Activated T-helper 2 cell treated with anti-CD3 and anti-CD28 coated beads, Interferon-gamma antibody, Interleukin-2, Interleukin-4, amounts not matched to agents 10 μg/mL and 5 μg/mL and 100 μg/mL, durations not matched to agents 14 hours and 24 hours and 36 hours (primary cell): ENCODE measurements around the gene ZBTB7C. TPM values are rescaled to one million over a fixed set of nuclear protein-coding genes. Genes with fewer than 3 reads are reported as not detected.
"Not testable (repeated sequence)": the region's sequence is repeated elsewhere in the genome, so short reads cannot be mapped to it uniquely, and the experiment has no call there.

ENCODE experiments used
- DNase-seq: peaks from one replicate; pipeline ENCODE4 v3.0.0; 2021; ENCODE audit warnings: low spot score
- H3K27ac Mint-ChIP-seq: one replicate; pipeline ENCODE4 v1.8.0; 2021; ENCODE audit warnings: mixed read lengths
- H3K27me3 Mint-ChIP-seq: one replicate; pipeline ENCODE4 v1.8.0; 2021; ENCODE audit warnings: low read depth, mixed read lengths
- H3K36me3 Mint-ChIP-seq: one replicate; pipeline ENCODE4 v1.8.0; 2021; ENCODE audit warnings: low read depth, mixed read lengths
- H3K4me1 Mint-ChIP-seq: one replicate; pipeline ENCODE4 v1.8.0; 2021; ENCODE audit warnings: low read depth, mixed read lengths
- H3K4me3 Mint-ChIP-seq: one replicate; pipeline ENCODE4 v1.8.0; 2021; ENCODE audit warnings: low read depth, mild to moderate bottlenecking, moderate library complexity, mixed read lengths
- H3K9me3 Mint-ChIP-seq: one replicate; pipeline ENCODE4 v1.8.0; 2021; ENCODE audit warnings: mixed read lengths
- intact Hi-C: fragments of 100-400 bp; cut with micrococcal nuclease; formaldehyde crosslinking; loops from one replicate; pipeline ENCODE4 v1.15.1; 2023
- total RNA-seq: library from RNA; stranded (reverse); gene quantifications from 2 replicates; pipeline ENCODE4 v1.2.3, GENCODE V29; 2022

Gene ZBTB7C
- total RNA-seq, 1 donor from 2014 or later, result 0.21 TPM

- DNase-seq, result no peak
- Mint-ChIP-seq H3K4me3 (no peak overlapping the region), H3K27me3 (no peaks in the 10 kb centered on the region), H3K9me3 (no peaks in the 10 kb centered on the region), H3K36me3 (no peaks in the 10 kb centered on the region), H3K27ac (no peak overlapping the region), H3K4me1 (no peaks in the 10 kb centered on the region)
- intact Hi-C loops, result no loop called here
Measured at GRCh38 chr18:48290162-48290926, 118.8 kb downstream of the ZBTB7C start.

GRCh38 chr18:48284743-48285142 lies 124.4 kb downstream of the ZBTB7C start:
- intact Hi-C loops, result no loop called here
- DNase-seq, result no peak
- H3K9me3 Mint-ChIP-seq, result no peaks in the 10 kb centered on the region
- peaks cover 2% of the 10 kb centered on the region for H3K27me3 Mint-ChIP-seq
- no peak overlapping the region for H3K4me3 Mint-ChIP-seq
- H3K36me3 Mint-ChIP-seq, result no peaks in the 10 kb centered on the region
- H3K4me1 Mint-ChIP-seq, result no peaks in the 10 kb centered on the region
- no peak overlapping the region for H3K27ac Mint-ChIP-seq

- H3K9me3 Mint-ChIP-seq, intact Hi-C loops, H3K4me1 Mint-ChIP-seq, DNase-seq, H3K36me3 Mint-ChIP-seq, H3K27ac Mint-ChIP-seq, H3K4me3 Mint-ChIP-seq, H3K27me3 Mint-ChIP-seq: not testable (repeated sequence)
Measured at GRCh38 chr18:48284011-48284410, 125.2 kb downstream of the ZBTB7C start.

- H3K9me3 Mint-ChIP-seq, H3K36me3 Mint-ChIP-seq: not testable (repeated sequence)
Measured at GRCh38 chr18:48281460-48281859, 127.7 kb downstream of the ZBTB7C start.

GRCh38 chr18:48279312-48279711 lies 129.9 kb downstream of the ZBTB7C start:
- Mint-ChIP-seq H3K27me3 (no peaks in the 10 kb centered on the region), H3K4me1 (no peaks in the 10 kb centered on the region), H3K9me3 (no peaks in the 10 kb centered on the region), H3K36me3 (no peaks in the 10 kb centered on the region), H3K4me3 (no peak overlapping the region), H3K27ac (no peak overlapping the region)
- no peak for DNase-seq
- intact Hi-C loops, result no loop called here

More at GRCh38 chr18:48281460-48281859, 127.7 kb downstream of the ZBTB7C start:
- H3K4me1 Mint-ChIP-seq, H3K27ac Mint-ChIP-seq, H3K4me3 Mint-ChIP-seq, intact Hi-C loops, H3K27me3 Mint-ChIP-seq, DNase-seq: not testable (repeated sequence)

- Mint-ChIP-seq H3K36me3 (no peaks in the 10 kb centered on the region), H3K27ac (no peak overlapping the region), H3K9me3 (no peaks in the 10 kb centered on the region), H3K27me3 (no peaks in the 10 kb centered on the region), H3K4me3 (no peak overlapping the region), H3K4me1 (no peaks in the 10 kb centered on the region)
- no peak for DNase-seq
- intact Hi-C loops, result no loop called here
Measured at GRCh38 chr18:48278081-48278480, 131.1 kb downstream of the ZBTB7C start.

- no peak for DNase-seq
- H3K9me3 Mint-ChIP-seq, result no peaks in the 10 kb centered on the region
- H3K4me3 Mint-ChIP-seq, result no peak overlapping the region
- no peak overlapping the region for H3K27ac Mint-ChIP-seq
- H3K4me1 Mint-ChIP-seq, result no peaks in the 10 kb centered on the region
- intact Hi-C loops, result no loop called here
- no peaks in the 10 kb centered on the region for H3K36me3 Mint-ChIP-seq
- peaks cover 10% of the 10 kb centered on the region for H3K27me3 Mint-ChIP-seq
Measured at GRCh38 chr18:48274301-48274700, 134.9 kb downstream of the ZBTB7C start.

GRCh38 chr18:48270929-48271328 lies 138.3 kb downstream of the ZBTB7C start:
- intact Hi-C loops, result no loop called here
- H3K27ac Mint-ChIP-seq, result no peak overlapping the region
- no peaks in the 10 kb centered on the region for H3K4me1 Mint-ChIP-seq
- peaks cover 10% of the 10 kb centered on the region for H3K27me3 Mint-ChIP-seq
- DNase-seq, result no peak
- H3K4me3 Mint-ChIP-seq, result no peak overlapping the region
- H3K9me3 Mint-ChIP-seq, result no peaks in the 10 kb centered on the region
- H3K36me3 Mint-ChIP-seq, result no peaks in the 10 kb centered on the region

- Mint-ChIP-seq H3K27ac (no peak overlapping the region), H3K27me3 (peaks cover 4% of the 10 kb centered on the region), H3K9me3 (no peaks in the 10 kb centered on the region), H3K36me3 (no peaks in the 10 kb centered on the region), H3K4me3 (no peak overlapping the region), H3K4me1 (no peaks in the 10 kb centered on the region)
- intact Hi-C loops, result no loop called here
- no peak for DNase-seq
Measured at GRCh38 chr18:48265328-48265727, 143.9 kb downstream of the ZBTB7C start.

GRCh38 chr18:48263914-48264902 lies 145.0 kb downstream of the ZBTB7C start:
- no peak for DNase-seq
- H3K36me3 Mint-ChIP-seq, result no peaks in the 10 kb centered on the region
- H3K4me1 Mint-ChIP-seq, result no peaks in the 10 kb centered on the region
- H3K9me3 Mint-ChIP-seq, result no peaks in the 10 kb centered on the region
- intact Hi-C loops, result no loop called here
- H3K4me3 Mint-ChIP-seq, result no peak overlapping the region
- H3K27ac Mint-ChIP-seq, result no peak overlapping the region
- H3K27me3 Mint-ChIP-seq, result peaks cover 1% of the 10 kb centered on the region

- Mint-ChIP-seq H3K27me3 (peaks cover 1% of the 10 kb centered on the region), H3K4me3 (no peak overlapping the region), H3K9me3 (no peaks in the 10 kb centered on the region), H3K36me3 (no peaks in the 10 kb centered on the region), H3K4me1 (no peaks in the 10 kb centered on the region), H3K27ac (no peak overlapping the region)
- intact Hi-C loops, result no loop called here
- DNase-seq, result no peak
Measured at GRCh38 chr18:48263192-48263853, 145.9 kb downstream of the ZBTB7C start.

- no peaks in the 10 kb centered on the region for H3K4me1 Mint-ChIP-seq
- H3K4me3 Mint-ChIP-seq, result no peak overlapping the region
- peaks cover 14% of the 10 kb centered on the region for H3K27me3 Mint-ChIP-seq
- DNase-seq, result no peak
- intact Hi-C loops, result no loop called here
- H3K36me3 Mint-ChIP-seq, result no peaks in the 10 kb centered on the region
- no peak overlapping the region for H3K27ac Mint-ChIP-seq
- H3K9me3 Mint-ChIP-seq, result peaks cover 4% of the 10 kb centered on the region
Measured at GRCh38 chr18:48260237-48260636, 148.9 kb downstream of the ZBTB7C start.
